H4 (cell line): ENCODE data around the gene COX5A. TPM values are rescaled to one million over a fixed set of nuclear protein-coding genes. Genes with fewer than 3 reads are reported as not detected.

Experiments used
- DNase-seq: peaks from one replicate; pipeline ENCODE4 v3.0.0-alpha.2; 2015; ENCODE audit warnings: low spot score
- total RNA-seq: library from RNA; depleted of rRNA; stranded (reverse); fragments of >200 nt; shearing (Covaris generic); gene quantifications from 2 replicates; pipeline ENCODE4 v1.2.3, GENCODE V29; 2014; rRNA removed

The COX5A gene
- total RNA-seq, 1 experiment from 2014 or later: 160 TPM

- DNase-seq: no peak
These were observed 67.2 kb downstream of the COX5A start for GRCh38 chr15:74870436-74871215.

Other genes with a start within 250 kb of the COX5A start
- 6.1 and 6.2 TPM in 2 replicates for gene EDC3, start 242.0 kb downstream of the COX5A start, total RNA-seq
- gene CYP1A1, start 212.5 kb downstream of the COX5A start, total RNA-seq: 0.33 and 2.3 TPM in 2 replicates
- gene CYP1A2, start 189.2 kb downstream of the COX5A start, total RNA-seq: not detected in 2 replicates
- gene CSK, start 156.0 kb downstream of the COX5A start, total RNA-seq: 21.7 and 22.7 TPM in 2 replicates
- gene LMAN1L, start 125.2 kb downstream of the COX5A start, total RNA-seq: 0.10 TPM in 1 of 2 replicates, not detected in the other
- not detected in 2 replicates for gene CPLX3, start 111.4 kb downstream of the COX5A start, total RNA-seq
- gene ULK3, start 94.9 kb downstream of the COX5A start, total RNA-seq: 18.2 and 19.7 TPM in 2 replicates
- 14.3 and 21.3 TPM in 2 replicates for gene SCAMP2, start 64.7 kb downstream of the COX5A start, total RNA-seq
- 91.1 and 101 TPM in 2 replicates for gene MPI, start 48.0 kb downstream of the COX5A start, total RNA-seq
- 28.4 and 46.5 TPM in 2 replicates for gene FAM219B, start 31.2 kb downstream of the COX5A start, total RNA-seq
- 0.12 TPM in 1 of 2 replicates, not detected in the other for gene RPP25, start 18.7 kb upstream of the COX5A start, total RNA-seq
- gene SCAMP5, start 57.5 kb upstream of the COX5A start, total RNA-seq: 1.9 and 3.6 TPM in 2 replicates
- gene PPCDC, start 85.5 kb upstream of the COX5A start, total RNA-seq: 5.4 and 11.6 TPM in 2 replicates